ENCODE data around the gene C11orf58. TPM values are rescaled to one million over a fixed set of nuclear protein-coding genes. Genes with fewer than 3 reads are reported as not detected.

The C11orf58 gene
- polyA plus RNA-seq, 5 donors, result 319 to 386 (median 379) TPM

DNA sequence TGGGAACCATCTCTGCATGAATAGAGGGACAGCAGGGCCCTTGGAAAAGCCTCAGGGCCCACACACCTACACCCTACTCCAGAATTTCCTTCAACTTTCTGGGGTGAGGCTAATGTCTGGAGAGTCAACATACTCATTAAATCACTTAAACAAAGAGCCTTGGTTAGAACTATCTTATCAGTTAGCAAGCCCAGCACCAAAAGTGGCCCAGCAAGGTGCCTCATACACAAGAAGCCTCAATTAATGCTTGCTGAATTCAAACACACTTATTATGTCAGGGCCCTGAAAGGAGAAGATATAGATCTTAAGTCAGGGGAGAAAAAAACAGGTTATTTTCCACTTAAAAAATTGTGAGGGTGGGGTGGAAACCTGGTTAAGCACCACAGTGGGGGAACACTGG lies 61.4 kb downstream of the C11orf58 start:
- DNase-seq, result no peak

DNA sequence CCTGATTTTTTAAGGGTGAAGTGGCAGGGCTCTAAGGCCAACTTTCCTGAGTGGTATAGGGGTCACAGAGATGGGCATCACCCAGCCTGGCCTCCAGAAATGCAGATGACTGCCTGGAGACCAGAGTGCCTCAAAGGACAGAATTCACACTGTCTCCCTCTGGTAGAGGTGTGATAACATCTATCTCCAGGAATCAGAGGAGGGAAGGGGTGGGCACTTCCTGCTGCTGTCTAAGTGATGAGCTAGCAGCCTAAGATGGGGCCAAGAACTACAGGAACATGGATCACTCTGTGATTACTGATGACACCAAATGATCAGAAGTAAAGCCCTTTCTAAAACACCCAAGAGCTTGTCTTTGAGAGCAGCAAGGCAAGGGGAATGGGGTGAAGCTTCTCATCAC lies 61.9 kb downstream of the C11orf58 start:
- DNase-seq, result no peak

DNA sequence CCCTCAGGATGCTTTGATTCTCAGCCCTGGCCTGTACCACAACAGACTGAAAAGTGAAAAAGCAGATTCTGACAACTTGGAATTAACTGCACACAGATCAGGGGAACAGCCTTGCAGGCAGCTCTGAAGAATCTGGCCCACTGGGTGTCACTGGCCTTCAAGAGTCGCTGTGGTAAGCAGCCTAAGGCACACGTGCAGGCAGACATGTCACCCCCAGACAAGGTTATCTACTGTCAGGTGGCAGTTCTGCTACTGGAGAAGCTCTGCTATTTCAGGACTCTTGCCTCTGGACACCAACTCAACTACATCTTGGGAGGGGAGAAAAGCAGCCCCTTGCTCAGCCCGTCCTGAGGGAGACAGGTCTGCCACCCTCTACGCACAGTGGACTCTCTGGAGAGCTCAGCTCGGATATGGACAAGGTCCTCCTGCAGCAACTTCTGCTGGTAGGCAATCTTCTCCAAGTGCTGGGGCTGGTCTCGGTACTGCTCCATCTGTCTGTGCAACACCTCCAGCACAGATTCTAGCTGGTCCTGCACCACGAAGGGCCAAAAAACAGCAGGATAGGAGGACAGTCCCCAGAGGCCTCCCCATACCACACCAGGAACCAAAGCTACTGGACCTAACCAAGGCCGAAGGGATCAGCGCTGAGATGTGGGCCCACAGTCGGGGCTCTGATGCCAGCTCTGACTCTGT lies 63.0 kb downstream of the C11orf58 start:
- no peak for DNase-seq

GRCh38 chr11:16804104-16804947 lies 65.9 kb downstream of the C11orf58 start:
- DNase-seq, result peak; percentile 49 to 54

- no peak for DNase-seq
Observed at GRCh38 chr11:16805938-16806337, 67.5 kb downstream of the C11orf58 start.

DNA sequence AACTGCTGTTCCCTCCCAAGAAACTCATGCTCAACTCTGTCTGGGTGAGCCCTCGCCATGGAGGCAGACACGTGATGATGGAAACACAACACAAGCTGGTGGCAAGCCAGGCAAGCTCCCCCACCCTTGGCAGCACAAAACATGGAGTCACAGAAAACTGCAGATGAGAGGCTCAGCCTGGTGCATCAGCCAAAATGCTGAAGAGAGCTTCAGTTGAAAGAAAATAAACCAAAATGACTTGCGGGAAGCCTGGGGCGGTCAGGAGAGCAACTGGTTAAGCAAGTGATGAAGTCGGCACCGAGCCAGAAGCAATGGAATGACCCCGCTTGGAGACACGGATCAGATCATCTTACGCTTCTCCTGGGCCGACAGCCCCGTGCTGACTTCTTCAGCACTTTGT lies 68.3 kb downstream of the C11orf58 start:
- DNase-seq, result peak; percentile 54 to 55

DNA sequence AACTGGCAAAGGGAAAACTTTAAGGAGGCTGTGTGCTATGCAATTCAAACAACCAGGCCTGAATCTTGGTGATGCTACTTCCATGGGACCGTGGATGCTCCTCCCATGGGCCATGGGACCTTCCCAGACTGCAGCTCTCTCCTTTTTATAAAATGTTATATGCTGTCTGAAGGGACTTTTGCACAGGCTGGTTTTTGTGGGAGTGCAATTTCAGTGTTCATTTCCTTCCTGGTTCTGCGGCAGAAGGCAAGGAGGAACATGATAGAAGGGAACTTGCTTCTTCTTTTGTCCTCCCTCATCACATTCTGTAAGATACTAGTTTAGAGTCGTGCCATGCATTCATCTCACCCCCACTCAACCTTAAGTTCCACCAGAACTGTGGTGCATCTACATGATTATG lies 68.9 kb downstream of the C11orf58 start:
- DNase-seq, result no peak
